GM18511 (cell line): ENCODE data around the gene MTHFSD.

Source experiments
- ATAC-seq: cut with Tn5 transposase; IDR thresholded peaks from one replicate; pipeline ENCODE4 v1.9.1; 2021; ENCODE audit warnings: mild to moderate bottlenecking, moderate library complexity; ENCODE audit not compliant: unreplicated experiment

The MTHFSD gene

GRCh38 chr16:86505185-86505898, 49.7 kb downstream of the MTHFSD start:
- no peak for ATAC-seq

- no peak for ATAC-seq
Observed at GRCh38 chr16:86504315-86505184, 50.5 kb downstream of the MTHFSD start.

- ATAC-seq = no peak
Observed at GRCh38 chr16:86503830-86504229, 51.2 kb downstream of the MTHFSD start.

- no peak for ATAC-seq
Observed at GRCh38 chr16:86502856-86503748, 51.9 kb downstream of the MTHFSD start.

GRCh38 chr16:86501989-86502855, 52.8 kb downstream of the MTHFSD start:
- no peak for ATAC-seq

GRCh38 chr16:86500708-86501510, 54.1 kb downstream of the MTHFSD start:
- no peak for ATAC-seq

- ATAC-seq = no peak
Observed at GRCh38 chr16:86499889-86500707, 54.9 kb downstream of the MTHFSD start.

- ATAC-seq = no peak
Observed at GRCh38 chr16:86499440-86499786, 55.6 kb downstream of the MTHFSD start.

GRCh38 chr16:86498671-86499439, 56.2 kb downstream of the MTHFSD start:
- ATAC-seq = no peak

- no peak for ATAC-seq
Observed at GRCh38 chr16:86498155-86498670, 56.8 kb downstream of the MTHFSD start.

GRCh38 chr16:86497551-86498021, 57.4 kb downstream of the MTHFSD start:
- no peak for ATAC-seq

- ATAC-seq = no peak
Observed at GRCh38 chr16:86496929-86497461, 58.0 kb downstream of the MTHFSD start.

- no peak for ATAC-seq
Observed at GRCh38 chr16:86496262-86496928, 58.6 kb downstream of the MTHFSD start.

- no peak for ATAC-seq
Observed at GRCh38 chr16:86495756-86496261, 59.2 kb downstream of the MTHFSD start.

- no peak for ATAC-seq
Observed at GRCh38 chr16:86495357-86495701, 59.7 kb downstream of the MTHFSD start.

GRCh38 chr16:86494565-86495356, 60.3 kb downstream of the MTHFSD start:
- ATAC-seq = no peak
